Neuron (in vitro differentiated cells): ENCODE results near the gene RIC1.
"Not testable (repeated sequence)": the region's sequence is repeated elsewhere in the genome, so short reads cannot be mapped to it uniquely, and the experiment has no call there.

ENCODE experiments used
- H2AFZ ChIP-seq: one replicate; pipeline ENCODE4 v1.6.1; 2013; ENCODE audit warnings: low read depth, mild to moderate bottlenecking, inconsistent platforms, low read length, moderate library complexity
- H3K27me3 ChIP-seq: one replicate; pipeline ENCODE4 v1.6.1; 2013; ENCODE audit warnings: low read length; ENCODE audit not compliant: insufficient read depth
- H3K36me3 ChIP-seq: one replicate; pipeline ENCODE4 v1.6.1; 2013; ENCODE audit warnings: low read length; ENCODE audit not compliant: insufficient read depth
- H3K4me1 ChIP-seq: one replicate; pipeline ENCODE4 v1.6.1; 2013; ENCODE audit warnings: low read length; ENCODE audit not compliant: insufficient read depth
- H3K4me3 ChIP-seq: 2 replicates; pipeline ENCODE4 v1.5.1; 2013; ENCODE audit warnings: mild to moderate bottlenecking, low read length, moderate library complexity
- H3K9me3 ChIP-seq: one replicate; pipeline ENCODE4 v1.6.1; 2013; ENCODE audit warnings: low read length

The RIC1 gene

GRCh38 chr9:5652821-5653220, 23.9 kb downstream of the RIC1 start:
- H3K9me3 ChIP-seq: peaks cover 16% of the 10 kb centered on the region
- no peak overlapping the region for H2AFZ ChIP-seq
- no peaks in the 10 kb centered on the region for H3K4me1 ChIP-seq
- H3K27me3 ChIP-seq: no peaks in the 10 kb centered on the region
- H3K4me3 ChIP-seq: no peak overlapping the region
- peaks cover 2% of the 10 kb centered on the region for H3K36me3 ChIP-seq

GRCh38 chr9:5662804-5663203, 33.9 kb downstream of the RIC1 start:
- not testable (repeated sequence) for H3K4me3 ChIP-seq, H3K36me3 ChIP-seq, H3K4me1 ChIP-seq

GRCh38 chr9:5665059-5665458, 36.2 kb downstream of the RIC1 start:
- Histone ChIP-seq H3K36me3 (peaks cover 2% of the 10 kb centered on the region), H3K9me3 (peaks cover 8% of the 10 kb centered on the region), H3K4me3 (no peak overlapping the region)

More at GRCh38 chr9:5662804-5663203, 33.9 kb downstream of the RIC1 start:
- H3K9me3 ChIP-seq: peaks cover 14% of the 10 kb centered on the region
- H2AFZ ChIP-seq, H3K27me3 ChIP-seq: not testable (repeated sequence)

GRCh38 chr9:5667391-5667790, 38.5 kb downstream of the RIC1 start:
- Histone ChIP-seq H3K36me3 (no peaks in the 10 kb centered on the region), H3K4me3 (no peak overlapping the region), H3K4me1 (no peaks in the 10 kb centered on the region), H3K27me3 (no peaks in the 10 kb centered on the region), H2AFZ (no peak overlapping the region), H3K9me3 (no peaks in the 10 kb centered on the region)

More at GRCh38 chr9:5665059-5665458, 36.2 kb downstream of the RIC1 start:
- Histone ChIP-seq H2AFZ (no peak overlapping the region), H3K4me1 (no peaks in the 10 kb centered on the region), H3K27me3 (no peaks in the 10 kb centered on the region)

GRCh38 chr9:5670079-5670478, 41.2 kb downstream of the RIC1 start:
- H3K4me1 ChIP-seq: no peaks in the 10 kb centered on the region
- no peaks in the 10 kb centered on the region for H3K27me3 ChIP-seq
- H3K9me3 ChIP-seq: no peaks in the 10 kb centered on the region
- H2AFZ ChIP-seq: no peak overlapping the region
- H3K36me3 ChIP-seq: no peaks in the 10 kb centered on the region
- no peak overlapping the region for H3K4me3 ChIP-seq

GRCh38 chr9:5671711-5672353, 42.9 kb downstream of the RIC1 start:
- H3K4me1 ChIP-seq: no peaks in the 10 kb centered on the region
- H3K9me3 ChIP-seq: no peaks in the 10 kb centered on the region
- no peaks in the 10 kb centered on the region for H3K27me3 ChIP-seq
- no peak overlapping the region for H3K4me3 ChIP-seq
- no peaks in the 10 kb centered on the region for H3K36me3 ChIP-seq
- no peak overlapping the region for H2AFZ ChIP-seq

GRCh38 chr9:5675046-5675445, 46.1 kb downstream of the RIC1 start:
- H3K27me3 ChIP-seq, H2AFZ ChIP-seq: not testable (repeated sequence)

GRCh38 chr9:5683591-5683990, 54.7 kb downstream of the RIC1 start:
- H2AFZ ChIP-seq, H3K36me3 ChIP-seq, H3K9me3 ChIP-seq, H3K4me3 ChIP-seq, H3K27me3 ChIP-seq, H3K4me1 ChIP-seq: not testable (repeated sequence)

More at GRCh38 chr9:5675046-5675445, 46.1 kb downstream of the RIC1 start:
- not testable (repeated sequence) for H3K4me3 ChIP-seq, H3K4me1 ChIP-seq, H3K9me3 ChIP-seq, H3K36me3 ChIP-seq

- Histone ChIP-seq H3K36me3 (no peaks in the 10 kb centered on the region), H3K4me1 (no peaks in the 10 kb centered on the region), H2AFZ (no peak overlapping the region), H3K9me3 (no peaks in the 10 kb centered on the region), H3K4me3 (no peak overlapping the region), H3K27me3 (no peaks in the 10 kb centered on the region)
Measured at GRCh38 chr9:5684101-5684500, 55.2 kb downstream of the RIC1 start.

- Histone ChIP-seq H3K4me1 (no peaks in the 10 kb centered on the region), H3K4me3 (no peak overlapping the region), H3K9me3 (no peaks in the 10 kb centered on the region), H2AFZ (no peak overlapping the region), H3K36me3 (no peaks in the 10 kb centered on the region), H3K27me3 (no peaks in the 10 kb centered on the region)
Measured at GRCh38 chr9:5688109-5688508, 59.2 kb downstream of the RIC1 start.

GRCh38 chr9:5690278-5690677, 61.4 kb downstream of the RIC1 start:
- Histone ChIP-seq H3K4me1 (no peaks in the 10 kb centered on the region), H3K27me3 (no peaks in the 10 kb centered on the region), H2AFZ (no peak overlapping the region), H3K4me3 (no peak overlapping the region), H3K36me3 (no peaks in the 10 kb centered on the region), H3K9me3 (no peaks in the 10 kb centered on the region)

GRCh38 chr9:5695860-5696259, 67.0 kb downstream of the RIC1 start:
- H3K27me3 ChIP-seq: no peaks in the 10 kb centered on the region
- H3K4me3 ChIP-seq: no peak overlapping the region
- no peak overlapping the region for H2AFZ ChIP-seq
- no peaks in the 10 kb centered on the region for H3K36me3 ChIP-seq
- H3K4me1 ChIP-seq: no peaks in the 10 kb centered on the region
- H3K9me3 ChIP-seq: no peaks in the 10 kb centered on the region

GRCh38 chr9:5696884-5697283, 68.0 kb downstream of the RIC1 start:
- Histone ChIP-seq H3K9me3 (no peaks in the 10 kb centered on the region), H2AFZ (no peak overlapping the region), H3K4me1 (no peaks in the 10 kb centered on the region), H3K36me3 (no peaks in the 10 kb centered on the region), H3K4me3 (no peak overlapping the region), H3K27me3 (no peaks in the 10 kb centered on the region)

- H3K4me1 ChIP-seq: no peaks in the 10 kb centered on the region
- H3K9me3 ChIP-seq: no peaks in the 10 kb centered on the region
- H3K36me3 ChIP-seq: no peaks in the 10 kb centered on the region
- no peak overlapping the region for H3K4me3 ChIP-seq
- H2AFZ ChIP-seq: no peak overlapping the region
- H3K27me3 ChIP-seq: no peaks in the 10 kb centered on the region
Measured at GRCh38 chr9:5698004-5698403, 69.1 kb downstream of the RIC1 start.
